Breast epithelium (tissue), 4 donors: ENCODE measurements around the gene LUC7L. TPM values are rescaled to one million over a fixed set of nuclear protein-coding genes. Genes with fewer than 3 reads are reported as not detected.
"Not testable (repeated sequence)": the region's sequence is repeated elsewhere in the genome, so short reads cannot be mapped to it uniquely, and the experiment has no call there.

Experiments
- DNase-seq, 2 donors: peaks; one replicate each; pipeline ENCODE4 v3.0.0-alpha.2; 2019; ENCODE audit warnings: low spot score in 2 of 2
- H3K27ac ChIP-seq, 2 donors: fragments of 200-600 bp; sonication (generic) in 1 of 2; one replicate each; pipeline ENCODE4 v1.5.1; 2016 to 2019; ENCODE audit warnings: mild to moderate bottlenecking in 1 of 2
- H3K27me3 ChIP-seq, 2 donors: fragments of 200-600 bp; sonication (generic) in 1 of 2; one replicate each; pipeline versions ENCODE4 v1.5.1 to v1.6.0; 2017 to 2019; ENCODE audit warnings: control low read depth in 1 of 2, mild to moderate bottlenecking in 1 of 2
- H3K36me3 ChIP-seq: fragments of 200-600 bp; one replicate; pipeline ENCODE4 v1.5.1; 2019
- H3K4me1 ChIP-seq, 2 donors: fragments of 200-600 bp; sonication (generic); one replicate each; pipeline ENCODE4 v1.5.1; 2016 to 2019; ENCODE audit warnings: control low read depth in 1 of 2
- H3K4me3 ChIP-seq, 3 donors: fragments of 200-600 bp; sonication (generic); 1 replicate in 2 of 3; 2 replicates in 1 of 3; pipeline ENCODE4 v1.5.1; 2016 to 2019; ENCODE audit warnings: mild to moderate bottlenecking in 3 of 3, moderate library complexity in 2 of 3
- H3K9me3 ChIP-seq, 2 donors: fragments of 200-600 bp; sonication (generic) in 1 of 2; one replicate each; pipeline ENCODE4 v1.5.1; 2016 to 2019; ENCODE audit warnings: control low read depth in 1 of 2
- POLR2A ChIP-seq: fragments of 450-650 bp; IDR thresholded peaks from one replicate; pipeline ENCODE4 v1.6.1; 2016; ENCODE audit warnings: antibody characterized with exemption, mild to moderate bottlenecking, moderate library complexity
- POLR2AphosphoS5 ChIP-seq, 3 donors: sonication (generic); formaldehyde crosslinking; IDR thresholded peaks; one replicate each; pipeline ENCODE4 v1.6.1; 2017; ENCODE audit warnings: antibody characterized with exemption in 3 of 3
- intact Hi-C: fragments of 100-400 bp; cut with DNase I; formaldehyde crosslinking; loops from one replicate; pipeline ENCODE4 v1.15.1; 2023; ENCODE audit warnings: low total_unique reads
- total RNA-seq, 3 donors: library from RNA; depleted of rRNA; stranded (reverse); fragments of >200 nt; gene quantifications; one replicate each; pipeline ENCODE4 v1.1.0, GENCODE V29; 2016
- TF ChIP-seq, protein P1 (sequence below), 3 donors: fragments of 450-650 bp; IDR thresholded peaks; one replicate each; pipeline ENCODE4 v1.5.1; 2016 to 2017; ENCODE audit warnings: antibody characterized with exemption in 3 of 3, mild to moderate bottlenecking in 3 of 3, moderate library complexity in 3 of 3

LUC7L gene
- total RNA-seq, 3 donors from 2014 or later, result 60.6 to 135 (median 107) TPM

DNA sequence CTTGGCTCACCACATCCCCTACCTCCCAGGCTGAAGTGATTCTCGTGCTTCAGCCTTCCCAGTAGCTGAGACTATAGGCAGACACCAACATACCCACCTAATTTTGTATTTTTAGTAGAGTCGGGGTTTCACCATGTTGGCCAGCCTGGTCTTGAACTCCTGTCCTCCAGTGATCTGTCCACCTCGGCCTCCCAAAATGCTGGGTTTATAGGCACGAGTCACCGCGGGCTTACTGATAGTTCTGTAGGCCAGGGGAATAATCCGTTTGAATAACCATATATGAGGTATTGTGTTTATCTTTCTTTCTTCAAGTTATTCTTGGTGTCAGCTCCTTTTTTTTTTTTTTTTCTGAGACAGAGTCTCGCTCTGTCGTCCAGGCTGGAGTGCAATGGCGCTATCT lies 13.0 kb upstream of the LUC7L start:
- intact Hi-C loops, result no loop called here
- DNase-seq, result no peak
- Histone ChIP-seq H3K9me3 (no peaks in the 10 kb centered on the region), H3K27me3 (no peaks in the 10 kb centered on the region), H3K4me3 (no peak overlapping the region), H3K4me1 (no peaks in the 10 kb centered on the region), H3K27ac (no peak overlapping the region), H3K36me3 (no peaks in the 10 kb centered on the region)
- no peak for TF ChIP-seq POLR2A
- no peak for TF ChIP-seq POLR2AphosphoS5 (IDR thresholded peaks at IDR 0.05)
- TF ChIP-seq, protein P1, sequence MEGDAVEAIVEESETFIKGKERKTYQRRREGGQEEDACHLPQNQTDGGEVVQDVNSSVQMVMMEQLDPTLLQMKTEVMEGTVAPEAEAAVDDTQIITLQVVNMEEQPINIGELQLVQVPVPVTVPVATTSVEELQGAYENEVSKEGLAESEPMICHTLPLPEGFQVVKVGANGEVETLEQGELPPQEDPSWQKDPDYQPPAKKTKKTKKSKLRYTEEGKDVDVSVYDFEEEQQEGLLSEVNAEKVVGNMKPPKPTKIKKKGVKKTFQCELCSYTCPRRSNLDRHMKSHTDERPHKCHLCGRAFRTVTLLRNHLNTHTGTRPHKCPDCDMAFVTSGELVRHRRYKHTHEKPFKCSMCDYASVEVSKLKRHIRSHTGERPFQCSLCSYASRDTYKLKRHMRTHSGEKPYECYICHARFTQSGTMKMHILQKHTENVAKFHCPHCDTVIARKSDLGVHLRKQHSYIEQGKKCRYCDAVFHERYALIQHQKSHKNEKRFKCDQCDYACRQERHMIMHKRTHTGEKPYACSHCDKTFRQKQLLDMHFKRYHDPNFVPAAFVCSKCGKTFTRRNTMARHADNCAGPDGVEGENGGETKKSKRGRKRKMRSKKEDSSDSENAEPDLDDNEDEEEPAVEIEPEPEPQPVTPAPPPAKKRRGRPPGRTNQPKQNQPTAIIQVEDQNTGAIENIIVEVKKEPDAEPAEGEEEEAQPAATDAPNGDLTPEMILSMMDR (IDR thresholded peaks at IDR 0.05), result no peak

DNA sequence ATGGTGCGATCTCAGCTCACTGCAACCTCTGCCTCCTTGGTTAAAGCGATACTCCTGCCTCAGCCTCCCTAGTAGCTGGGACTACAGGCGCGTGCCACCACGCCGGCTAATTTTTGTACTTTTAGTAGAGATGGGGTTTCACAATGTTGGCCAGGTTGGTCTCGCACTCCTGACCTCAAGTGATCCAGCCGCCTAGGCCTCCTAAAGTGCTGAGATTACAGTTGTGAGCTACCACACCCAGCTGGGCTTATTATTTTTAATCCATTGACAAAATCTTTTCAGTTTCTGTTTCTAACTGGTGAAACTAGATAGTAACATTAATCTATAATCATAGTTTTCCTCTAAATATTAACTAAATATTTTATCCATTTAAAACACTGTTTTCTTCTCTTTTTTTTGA lies 11.3 kb upstream of the LUC7L start:
- no peak overlapping the region for H3K27ac ChIP-seq
- H3K4me3 ChIP-seq, result no peak overlapping the region
- no peak for DNase-seq
- TF ChIP-seq POLR2AphosphoS5 (IDR thresholded peaks at IDR 0.05) (no peak), POLR2A (no peak)
- TF ChIP-seq, protein P1 (IDR thresholded peaks at IDR 0.05), result no peak
- H3K9me3 ChIP-seq, result no peaks in the 10 kb centered on the region
- H3K4me1 ChIP-seq, result no peaks in the 10 kb centered on the region
- intact Hi-C loops, result no loop called here
- no peaks in the 10 kb centered on the region for H3K27me3 ChIP-seq
- no peaks in the 10 kb centered on the region for H3K36me3 ChIP-seq

DNA sequence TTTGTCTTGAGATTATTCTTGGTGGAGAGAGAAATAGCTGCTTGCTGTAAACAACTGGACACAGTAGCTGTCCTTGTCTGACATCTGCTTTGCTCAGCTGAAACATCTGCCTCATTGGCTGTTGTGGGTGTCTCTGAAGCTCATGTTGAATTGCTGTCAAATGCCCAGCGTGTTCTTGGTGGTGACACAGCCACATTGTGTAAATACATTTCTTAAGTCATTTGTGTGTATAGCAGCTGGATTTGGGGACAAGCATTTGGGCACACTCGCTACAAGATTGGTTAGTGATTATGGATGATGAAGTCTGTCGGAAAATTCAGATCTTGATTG lies 10.7 kb upstream of the LUC7L start:
- Histone ChIP-seq H3K27me3 (no peaks in the 10 kb centered on the region), H3K9me3 (no peaks in the 10 kb centered on the region), H3K27ac (no peak overlapping the region), H3K36me3 (no peaks in the 10 kb centered on the region), H3K4me1 (no peaks in the 10 kb centered on the region), H3K4me3 (no peak overlapping the region)
- no peak for DNase-seq
- TF ChIP-seq, protein P1 (IDR thresholded peaks at IDR 0.05), result no peak
- no peak for TF ChIP-seq POLR2A
- TF ChIP-seq POLR2AphosphoS5 (IDR thresholded peaks at IDR 0.05), result no peak
- intact Hi-C loops, result loop anchor here (10.0 kb wide), 1 partner anchor 115 kb away; the partner anchor contains the start of gene AXIN1

DNA sequence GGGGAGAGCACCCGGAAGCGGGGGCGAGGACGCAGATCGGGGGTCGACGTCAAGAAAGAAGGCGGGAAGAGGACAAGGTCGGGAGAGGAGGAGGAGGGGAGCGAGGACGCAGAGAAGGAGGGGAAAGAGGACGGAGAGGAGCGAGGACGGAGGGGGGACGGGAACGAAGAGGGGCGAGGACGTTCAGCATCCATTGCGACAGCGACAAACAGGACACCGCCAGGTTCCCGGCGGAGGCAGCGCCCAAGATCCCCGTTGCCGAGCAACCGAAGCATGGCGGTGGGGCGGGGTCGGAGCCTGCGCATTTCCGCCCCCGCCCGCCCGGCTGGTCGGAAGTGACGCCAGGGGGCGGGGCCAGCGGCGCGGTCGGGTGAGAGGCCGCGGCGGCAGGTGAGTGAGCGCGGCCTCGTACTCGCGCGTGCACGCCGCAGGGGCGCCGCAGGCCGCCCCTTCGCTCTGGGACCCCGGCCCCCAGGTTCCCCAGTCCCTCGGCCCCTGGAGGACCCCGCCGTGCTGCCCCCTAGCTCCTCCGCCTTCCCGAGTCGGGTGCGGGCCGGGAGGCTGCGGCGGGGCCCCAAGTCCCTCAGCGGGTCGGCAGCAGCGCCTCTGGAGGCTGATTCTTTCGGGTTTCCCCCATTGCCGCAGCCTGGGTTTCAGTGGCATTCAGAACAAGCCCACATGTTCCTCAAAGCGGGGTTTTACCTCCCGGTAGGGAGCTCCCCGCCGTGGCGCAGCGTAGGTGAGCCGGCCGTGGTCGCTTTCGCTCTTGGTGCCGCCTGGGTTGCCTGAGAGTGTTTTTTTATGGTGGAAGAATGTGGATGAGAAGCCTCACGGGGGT lies 5.4 kb upstream of the LUC7L start, which contains the start of gene FAM234A:
FAM234A (plus strand) TSS at position 354 of the 838 bp plus-strand sequence. CDS start 19,593 bp downstream, outside the sequence.
- H3K27me3 ChIP-seq, result no peaks in the 10 kb centered on the region
- TF ChIP-seq, protein P1 (IDR thresholded peaks at IDR 0.05), result peak in 2 of 3 donors; percentile 11 to 26
- TF ChIP-seq POLR2AphosphoS5 (IDR thresholded peaks at IDR 0.05) (peak; percentile 47 to 82 (median 73)), POLR2A (no peak)
- no peaks in the 10 kb centered on the region for H3K4me1 ChIP-seq
- H3K9me3 ChIP-seq, result no peaks in the 10 kb centered on the region
- peak; percentile 92 to 94 for DNase-seq
- peak within 1 kb of the TSS; percentile 66 to 85 (median 85) for H3K4me3 ChIP-seq
- intact Hi-C loops, result loop anchor here (10.0 kb wide), 1 partner anchor 120 kb away; the partner anchor contains the start of gene AXIN1
- H3K36me3 ChIP-seq, result no peaks in the 10 kb centered on the region
- peak within 1 kb of the TSS; percentile 87 to 97 for H3K27ac ChIP-seq

DNA sequence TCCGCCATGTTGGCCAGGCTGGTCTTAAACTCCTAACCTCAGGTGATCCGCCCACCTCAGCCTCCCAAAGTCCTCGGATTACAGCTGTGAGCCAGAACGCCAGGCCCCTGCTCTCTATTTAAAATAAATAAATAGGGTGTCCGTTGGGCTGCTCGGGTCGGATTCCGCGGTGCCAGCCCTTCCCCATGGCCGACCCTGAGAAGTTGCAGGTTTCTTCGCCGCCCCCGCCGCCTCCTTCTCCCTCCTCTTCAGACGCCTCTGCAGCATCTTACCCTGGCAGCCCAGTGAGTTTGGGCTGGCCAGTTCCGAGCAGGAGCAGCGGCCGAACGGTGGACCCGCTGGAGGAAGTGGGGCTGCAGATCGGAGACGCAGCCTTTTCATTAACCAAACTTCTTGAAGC lies 1.7 kb upstream of the LUC7L start:
- Histone ChIP-seq H3K36me3 (no peaks in the 10 kb centered on the region), H3K4me1 (peaks cover 0 to 12% of the 10 kb centered on the region in 2 donors), H3K27ac (no peak overlapping the region), H3K27me3 (no peaks in the 10 kb centered on the region), H3K9me3 (no peaks in the 10 kb centered on the region), H3K4me3 (no peak overlapping the region)
- intact Hi-C loops, result loop anchor here (10.0 kb wide), 1 partner anchor 124 kb away; the partner anchor contains the start of gene AXIN1
- TF ChIP-seq POLR2A, result no peak
- no peak for DNase-seq

DNA sequence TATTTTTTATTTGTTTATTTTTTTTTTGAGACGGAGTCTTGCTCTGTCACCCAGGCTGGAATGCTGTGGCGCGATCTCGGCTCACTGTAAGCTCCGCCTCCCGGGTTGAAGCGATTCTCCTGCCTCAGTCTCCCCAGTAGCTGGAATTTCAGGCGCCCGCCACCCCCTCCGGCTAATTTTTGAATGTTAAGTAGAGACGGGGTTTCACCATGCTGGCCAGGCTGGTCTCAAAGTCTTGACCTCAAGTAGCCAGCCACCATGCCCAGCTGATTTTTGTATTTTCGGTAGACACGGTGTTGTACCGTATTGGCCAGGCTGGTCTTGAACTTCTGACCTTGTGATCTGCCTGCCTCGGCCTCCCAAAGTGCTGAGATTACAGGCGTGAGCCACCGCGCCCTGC lies 1.1 kb upstream of the LUC7L start:
- not testable (repeated sequence) for H3K4me3 ChIP-seq, H3K9me3 ChIP-seq

More for the DNA sequence above, 1.1 kb upstream of the LUC7L start:
- H3K4me1 ChIP-seq, result peaks cover 0 to 12% of the 10 kb centered on the region in 2 donors
- intact Hi-C loops, result loop anchor here (10.0 kb wide), 1 partner anchor 124 kb away; the partner anchor contains the start of gene AXIN1
- not testable (repeated sequence) for H3K27ac ChIP-seq, DNase-seq, H3K27me3 ChIP-seq, H3K36me3 ChIP-seq
